ENCODE results near the gene THPO.

Gene THPO

DNA sequence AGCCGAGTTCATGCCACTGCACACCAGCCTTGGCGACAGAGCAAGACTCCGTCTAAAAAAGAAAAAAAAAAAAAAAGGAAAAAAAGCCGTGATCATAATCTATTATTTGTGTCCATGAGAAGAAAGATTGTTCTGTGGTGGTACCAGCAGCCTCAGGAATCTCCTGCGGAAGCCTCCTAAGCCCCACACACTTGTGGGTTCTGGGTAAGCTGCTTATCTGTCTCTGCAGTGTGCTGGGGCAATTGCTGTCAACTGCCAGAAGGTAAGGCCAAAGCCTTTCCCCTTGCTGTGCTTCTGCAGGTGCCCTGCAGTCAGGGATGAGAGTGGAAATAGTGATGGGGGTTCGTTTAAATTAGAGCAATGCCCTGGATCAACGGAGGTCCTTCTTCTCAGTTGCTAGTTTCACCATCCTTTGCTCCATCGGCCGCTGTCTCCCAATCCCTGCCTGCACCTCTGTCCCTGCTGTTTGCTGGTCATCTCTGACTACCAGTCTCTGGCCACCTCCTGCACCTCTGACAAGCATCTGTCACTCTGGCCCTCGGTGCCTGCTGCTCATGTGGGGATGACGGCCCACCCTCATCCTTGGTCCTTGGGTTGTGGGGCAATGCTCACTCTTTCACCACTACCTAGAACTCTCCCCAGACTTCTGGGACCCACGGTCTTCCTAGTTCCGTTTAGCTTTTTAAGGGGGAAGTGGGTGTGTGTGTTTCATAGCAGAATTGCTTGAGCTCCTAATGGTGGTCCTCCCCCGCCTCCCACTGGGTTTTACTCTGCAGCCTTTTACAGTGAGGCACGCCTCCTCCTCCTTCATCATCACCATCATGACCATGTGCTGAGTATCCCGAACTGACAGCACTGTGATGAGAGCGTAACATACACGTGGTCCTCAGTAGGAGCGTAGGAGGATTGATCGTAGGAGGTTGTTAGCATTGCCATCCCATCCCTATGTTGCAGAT, 27.3 kb upstream of the THPO start:
- no peak for TF ChIP-seq NFIC (IDR thresholded peaks at IDR 0.05)
- TF ChIP-seq CREB1 (IDR thresholded peaks at IDR 0.05; ENCODE audit: low read depth) = no peak
- TF ChIP-seq RAD21 (IDR thresholded peaks at IDR 0.05; ENCODE audit: low read depth) = no peak
- TF ChIP-seq ZBTB7A (IDR thresholded peaks at IDR 0.05; ENCODE audit: low read depth) = no peak
- no peak for TF ChIP-seq EGR1 (IDR thresholded peaks at IDR 0.05)
- TF ChIP-seq YY1 (IDR thresholded peaks at IDR 0.05; ENCODE audit: low read depth) = no peak
- no peak for TF ChIP-seq EP300 (IDR thresholded peaks at IDR 0.05; ENCODE audit: borderline replicate concordance)
- TF ChIP-seq CEBPB (IDR thresholded peaks at IDR 0.05) = no peak

DNA sequence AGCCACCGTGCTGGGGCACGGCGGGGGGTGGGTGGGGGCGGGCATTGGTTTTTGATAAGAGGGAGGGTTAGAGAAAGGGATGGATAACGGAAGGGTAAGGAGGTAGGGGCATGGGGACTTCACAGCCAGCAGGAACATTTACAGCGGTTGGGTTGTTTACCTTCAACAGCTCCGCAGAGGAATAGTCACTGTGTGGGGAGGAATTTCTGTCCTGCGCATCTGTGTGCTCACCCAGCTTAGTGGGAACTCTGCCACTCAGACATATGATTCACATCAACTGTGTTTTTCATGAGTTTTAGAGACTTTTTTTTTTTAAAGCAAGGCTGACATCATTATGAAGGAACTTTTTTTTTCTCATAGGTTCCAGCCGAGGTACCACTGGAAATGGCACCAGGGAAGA, 21.4 kb upstream of the THPO start:
- TF ChIP-seq ZBTB7A (IDR thresholded peaks at IDR 0.05; ENCODE audit: low read depth) (no peak), FOXM1 (IDR thresholded peaks at IDR 0.05; ENCODE audit: borderline replicate concordance, low read depth) (no peak)
- TF ChIP-seq, protein P1, sequence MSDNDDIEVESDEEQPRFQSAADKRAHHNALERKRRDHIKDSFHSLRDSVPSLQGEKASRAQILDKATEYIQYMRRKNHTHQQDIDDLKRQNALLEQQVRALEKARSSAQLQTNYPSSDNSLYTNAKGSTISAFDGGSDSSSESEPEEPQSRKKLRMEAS (IDR thresholded peaks at IDR 0.05) = no peak

DNA sequence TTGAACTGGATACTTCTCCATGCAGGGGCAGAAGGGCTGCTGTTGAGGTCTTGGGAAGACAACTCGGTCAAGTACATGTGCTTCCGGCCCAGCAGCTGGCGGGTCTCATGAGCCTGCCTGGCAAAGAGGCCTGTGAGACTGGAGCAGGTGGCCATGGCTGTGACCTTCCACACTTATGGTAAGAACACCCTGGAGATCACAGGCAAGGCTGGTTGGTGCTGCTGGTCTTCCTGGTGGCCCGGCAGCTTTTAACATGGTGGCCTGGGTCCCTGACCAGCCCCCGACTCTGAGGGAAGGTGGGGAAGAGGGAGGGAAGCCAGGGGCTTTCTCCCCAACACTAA, 17.3 kb upstream of the THPO start:
- TF ChIP-seq TEAD4 (IDR thresholded peaks at IDR 0.05) (no peak), EP300 (IDR thresholded peaks at IDR 0.05; ENCODE audit: borderline replicate concordance) (no peak), RAD21 (IDR thresholded peaks at IDR 0.05; ENCODE audit: low read depth) (no peak), TCF12 (IDR thresholded peaks at IDR 0.05; ENCODE audit: low read depth) (no peak)
- TF ChIP-seq, protein P2, sequence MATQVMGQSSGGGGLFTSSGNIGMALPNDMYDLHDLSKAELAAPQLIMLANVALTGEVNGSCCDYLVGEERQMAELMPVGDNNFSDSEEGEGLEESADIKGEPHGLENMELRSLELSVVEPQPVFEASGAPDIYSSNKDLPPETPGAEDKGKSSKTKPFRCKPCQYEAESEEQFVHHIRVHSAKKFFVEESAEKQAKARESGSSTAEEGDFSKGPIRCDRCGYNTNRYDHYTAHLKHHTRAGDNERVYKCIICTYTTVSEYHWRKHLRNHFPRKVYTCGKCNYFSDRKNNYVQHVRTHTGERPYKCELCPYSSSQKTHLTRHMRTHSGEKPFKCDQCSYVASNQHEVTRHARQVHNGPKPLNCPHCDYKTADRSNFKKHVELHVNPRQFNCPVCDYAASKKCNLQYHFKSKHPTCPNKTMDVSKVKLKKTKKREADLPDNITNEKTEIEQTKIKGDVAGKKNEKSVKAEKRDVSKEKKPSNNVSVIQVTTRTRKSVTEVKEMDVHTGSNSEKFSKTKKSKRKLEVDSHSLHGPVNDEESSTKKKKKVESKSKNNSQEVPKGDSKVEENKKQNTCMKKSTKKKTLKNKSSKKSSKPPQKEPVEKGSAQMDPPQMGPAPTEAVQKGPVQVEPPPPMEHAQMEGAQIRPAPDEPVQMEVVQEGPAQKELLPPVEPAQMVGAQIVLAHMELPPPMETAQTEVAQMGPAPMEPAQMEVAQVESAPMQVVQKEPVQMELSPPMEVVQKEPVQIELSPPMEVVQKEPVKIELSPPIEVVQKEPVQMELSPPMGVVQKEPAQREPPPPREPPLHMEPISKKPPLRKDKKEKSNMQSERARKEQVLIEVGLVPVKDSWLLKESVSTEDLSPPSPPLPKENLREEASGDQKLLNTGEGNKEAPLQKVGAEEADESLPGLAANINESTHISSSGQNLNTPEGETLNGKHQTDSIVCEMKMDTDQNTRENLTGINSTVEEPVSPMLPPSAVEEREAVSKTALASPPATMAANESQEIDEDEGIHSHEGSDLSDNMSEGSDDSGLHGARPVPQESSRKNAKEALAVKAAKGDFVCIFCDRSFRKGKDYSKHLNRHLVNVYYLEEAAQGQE (IDR thresholded peaks at IDR 0.05; ENCODE audit: low read depth) = no peak

DNA sequence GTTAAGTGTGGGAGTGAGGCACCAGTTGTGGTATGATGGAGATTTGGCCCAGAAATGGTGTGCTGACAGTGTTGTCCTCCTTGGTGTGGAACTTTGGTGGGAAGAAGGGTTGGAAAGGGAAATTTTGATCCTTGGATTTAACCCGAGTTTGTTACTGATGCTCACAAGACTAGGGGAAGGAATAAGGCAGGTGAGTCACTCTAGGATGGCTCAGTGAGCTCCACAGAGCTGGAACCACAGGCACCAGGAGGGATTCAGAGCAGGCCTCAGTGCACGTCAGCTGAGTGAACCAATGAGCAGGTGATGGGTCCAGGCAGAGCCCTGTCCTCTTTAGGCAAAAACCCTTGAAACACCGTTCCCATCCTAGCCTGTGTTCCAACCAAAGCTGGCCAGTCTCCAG, 13.3 kb upstream of the THPO start:
- TF ChIP-seq, protein P1 (IDR thresholded peaks at IDR 0.05) = no peak
- TF ChIP-seq FOXM1 (IDR thresholded peaks at IDR 0.05; ENCODE audit: borderline replicate concordance, low read depth) = no peak
- TF ChIP-seq TAF1 (IDR thresholded peaks at IDR 0.05; ENCODE audit: low read depth) = no peak
- TF ChIP-seq CREB1 (IDR thresholded peaks at IDR 0.05; ENCODE audit: low read depth) = no peak
- TF ChIP-seq YY1 (IDR thresholded peaks at IDR 0.05; ENCODE audit: low read depth) = no peak
- no peak for TF ChIP-seq RAD21 (IDR thresholded peaks at IDR 0.05; ENCODE audit: low read depth)
- no peak for TF ChIP-seq EP300 (IDR thresholded peaks at IDR 0.05; ENCODE audit: borderline replicate concordance)
- TF ChIP-seq TCF12 (IDR thresholded peaks at IDR 0.05; ENCODE audit: low read depth) = no peak
- no peak for TF ChIP-seq CEBPB (IDR thresholded peaks at IDR 0.05)
- TF ChIP-seq ZBTB7A (IDR thresholded peaks at IDR 0.05; ENCODE audit: low read depth) = no peak
- TF ChIP-seq TEAD4 (IDR thresholded peaks at IDR 0.05) = no peak
- no peak for TF ChIP-seq NFIC (IDR thresholded peaks at IDR 0.05)
- no peak for TF ChIP-seq EGR1 (IDR thresholded peaks at IDR 0.05)
- TF ChIP-seq, protein P3, sequence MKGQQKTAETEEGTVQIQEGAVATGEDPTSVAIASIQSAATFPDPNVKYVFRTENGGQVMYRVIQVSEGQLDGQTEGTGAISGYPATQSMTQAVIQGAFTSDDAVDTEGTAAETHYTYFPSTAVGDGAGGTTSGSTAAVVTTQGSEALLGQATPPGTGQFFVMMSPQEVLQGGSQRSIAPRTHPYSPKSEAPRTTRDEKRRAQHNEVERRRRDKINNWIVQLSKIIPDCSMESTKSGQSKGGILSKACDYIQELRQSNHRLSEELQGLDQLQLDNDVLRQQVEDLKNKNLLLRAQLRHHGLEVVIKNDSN (IDR thresholded peaks at IDR 0.05) = no peak
- TF ChIP-seq, protein P2 (IDR thresholded peaks at IDR 0.05; ENCODE audit: low read depth) = no peak

DNA sequence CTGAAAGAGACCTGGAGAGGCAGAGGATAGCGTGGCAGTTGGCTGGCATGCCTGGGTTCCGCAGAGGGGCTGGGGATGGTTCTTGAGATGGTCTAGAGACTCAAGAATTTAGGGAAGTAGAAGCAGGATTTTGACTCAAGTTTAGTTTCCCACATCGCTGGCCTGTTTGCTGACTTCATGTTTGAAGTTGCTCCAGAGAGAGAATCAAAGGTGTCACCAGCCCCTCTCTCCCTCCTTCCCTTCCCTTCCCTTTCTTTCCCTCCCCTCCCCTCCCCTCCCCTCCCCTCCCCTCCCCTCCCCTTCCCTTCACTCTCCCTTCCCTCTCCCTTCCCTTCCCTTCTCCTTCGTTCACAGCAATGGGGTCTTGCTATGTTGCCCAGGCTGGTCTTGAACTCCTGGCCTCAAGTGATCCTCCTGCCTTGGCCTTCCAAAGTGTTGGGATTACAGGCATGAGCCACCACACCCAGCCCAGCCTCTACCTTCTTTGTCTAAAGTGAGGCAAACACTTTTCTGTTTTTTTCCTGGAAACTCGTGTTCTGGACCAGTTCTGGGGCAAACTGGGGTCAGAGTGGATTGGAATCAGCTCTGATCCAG, 12.0 kb upstream of the THPO start:
- no peak for TF ChIP-seq NFIC (IDR thresholded peaks at IDR 0.05)
- no peak for TF ChIP-seq EGR1 (IDR thresholded peaks at IDR 0.05)

DNA sequence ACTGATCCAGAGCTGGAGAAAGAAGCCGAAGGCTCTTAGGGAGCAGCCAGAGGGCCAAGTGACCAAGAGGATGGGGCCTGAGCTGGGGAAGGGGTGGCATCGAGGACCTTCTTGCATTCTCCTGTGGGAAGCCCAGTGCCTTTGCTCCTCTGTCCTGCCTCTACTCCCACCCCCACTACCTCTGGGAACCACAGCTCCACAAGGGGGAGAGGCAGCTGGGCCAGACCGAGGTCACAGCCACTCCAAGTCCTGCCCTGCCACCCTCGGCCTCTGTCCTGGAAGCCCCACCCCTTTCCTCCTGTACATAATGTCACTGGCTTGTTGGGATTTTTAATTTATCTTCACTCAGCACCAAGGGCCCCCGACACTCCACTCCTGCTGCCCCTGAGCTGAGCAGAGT, 11.4 kb upstream of the THPO start:
- TF ChIP-seq RAD21 (IDR thresholded peaks at IDR 0.05; ENCODE audit: low read depth) (no peak), YY1 (IDR thresholded peaks at IDR 0.05; ENCODE audit: low read depth) (no peak), TAF1 (IDR thresholded peaks at IDR 0.05; ENCODE audit: low read depth) (no peak)

DNA sequence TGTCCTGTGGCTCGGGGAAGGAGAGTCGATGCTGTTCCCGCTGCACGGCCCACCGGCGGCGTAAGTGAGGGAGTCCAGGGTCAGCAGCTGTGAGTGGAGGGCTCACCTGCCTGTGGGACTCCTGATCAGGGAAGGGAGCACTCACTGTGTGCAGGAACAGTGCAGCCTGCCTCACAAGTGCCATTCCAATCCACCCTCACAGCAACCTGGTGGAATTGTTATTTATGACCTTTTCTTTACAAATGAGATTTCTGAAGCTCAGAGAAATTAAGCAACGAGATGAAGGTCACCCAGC, 10.9 kb upstream of the THPO start:
- TF ChIP-seq CEBPB (IDR thresholded peaks at IDR 0.05) (no peak), RAD21 (IDR thresholded peaks at IDR 0.05; ENCODE audit: low read depth) (no peak), EGR1 (IDR thresholded peaks at IDR 0.05) (no peak), FOXM1 (IDR thresholded peaks at IDR 0.05; ENCODE audit: borderline replicate concordance, low read depth) (no peak), TEAD4 (IDR thresholded peaks at IDR 0.05) (no peak)
